IMR-90 (cell line): Measurements from ENCODE around the gene ZNFX1. TPM values are rescaled to one million over a fixed set of nuclear protein-coding genes. Genes with fewer than 3 reads are reported as not detected.

Source experiments
- ATAC-seq: fragments of 200-7000 bp; cut with Tn5 transposase; 2 replicates; pipeline ENCODE4 v1.9.1; 2020; ENCODE audit warnings: low read depth, mild to moderate bottlenecking, moderate library complexity
- BruUV-seq: library from RNA; stranded (reverse); fragments of 400-500 nt; replicated peaks from 2 replicates; lab custom pipeline; 2021; lab: Mats Ljungman, UMichigan
- CTCF ChIA-PET: fragments of 300-600 bp; formaldehyde crosslinking; extraction: SDS; loops from one replicate; lab custom pipeline; 2021; ENCODE audit warnings: antibody characterized with exemption; lab: Yijun Ruan, JAX
- POLR2A ChIA-PET: fragments of 300-600 bp; sonication (Branson Sonifier 250); formaldehyde crosslinking; loops from one replicate; lab custom pipeline; 2022; ENCODE audit warnings: antibody characterized with exemption; ENCODE audit not compliant: unreplicated experiment; lab: Charles Lee
- DNase-seq: peaks from one replicate; pipeline ENCODE4 v3.0.0; 2013
- H2AFZ ChIP-seq: replicated peaks from 2 replicates; pipeline ENCODE3; 2013; ENCODE audit warnings: low read length, mild to moderate bottlenecking; ENCODE audit not compliant: poor library complexity
- H2AK5ac ChIP-seq: 2 replicates; pipeline ENCODE4 v1.6.1; 2013; ENCODE audit warnings: low read depth, low read length, inconsistent platforms
- H2AK9ac ChIP-seq: replicated peaks from 2 replicates; pipeline ENCODE3; 2013; ENCODE audit warnings: mild to moderate bottlenecking, low read depth, low read length, moderate library complexity; ENCODE audit not compliant: poor library complexity
- H2BK120ac ChIP-seq: 2 replicates; pipeline ENCODE4 v1.6.1; 2013; ENCODE audit warnings: low read depth, low read length, inconsistent platforms
- H2BK15ac ChIP-seq: 3 replicates; pipeline ENCODE4 v1.6.1; 2013; ENCODE audit warnings: low read depth, low read length, inconsistent platforms
- H2BK20ac ChIP-seq: 2 replicates; pipeline ENCODE4 v1.6.1; 2013; ENCODE audit warnings: low read depth, mild to moderate bottlenecking, inconsistent platforms, low read length, moderate library complexity
- H2BK5ac ChIP-seq: 2 replicates; pipeline ENCODE4 v1.6.1; 2013; ENCODE audit warnings: mild to moderate bottlenecking, low read depth, low read length, inconsistent platforms; ENCODE audit not compliant: poor library complexity, severe bottlenecking
- H3K14ac ChIP-seq: replicated peaks from 2 replicates; pipeline ENCODE4 v1.6.1; 2013; ENCODE audit warnings: low read depth, low read length, inconsistent platforms
- H3K18ac ChIP-seq: 2 replicates; pipeline ENCODE4 v1.6.1; 2013; ENCODE audit warnings: low read depth, low read length, control low read depth
- H3K23ac ChIP-seq: 2 replicates; pipeline ENCODE4 v1.6.1; 2013; ENCODE audit warnings: low read depth, low read length, inconsistent platforms
- H3K27ac ChIP-seq: 2 replicates; pipeline ENCODE4 v1.5.1; 2013; ENCODE audit warnings: mild to moderate bottlenecking, control low read depth, low read length; ENCODE audit not compliant: insufficient read depth
- H3K27me3 ChIP-seq: 2 replicates; pipeline ENCODE4 v1.6.1; 2013; ENCODE audit warnings: low read length; ENCODE audit not compliant: control insufficient read depth, insufficient read depth
- H3K36me3 ChIP-seq: 2 replicates; pipeline ENCODE4 v1.6.1; 2013; ENCODE audit warnings: low read length, mixed read lengths; ENCODE audit not compliant: control insufficient read depth, insufficient read depth
- H3K4ac ChIP-seq: 2 replicates; pipeline ENCODE4 v1.6.1; 2013; ENCODE audit warnings: low read depth, low read length, inconsistent platforms
- H3K4me1 ChIP-seq: 2 replicates; pipeline ENCODE4 v1.6.1; 2013; ENCODE audit warnings: low read length, mixed read lengths; ENCODE audit not compliant: control insufficient read depth, insufficient read depth
- H3K4me2 ChIP-seq: 2 replicates; pipeline ENCODE4 v1.6.1; 2013; ENCODE audit warnings: low read depth, mild to moderate bottlenecking, control low read depth, low read length, moderate library complexity
- H3K4me3 ChIP-seq: 2 replicates; pipeline ENCODE4 v1.5.1; 2013; ENCODE audit warnings: low read depth, mild to moderate bottlenecking, control low read depth, low read length, moderate library complexity; ENCODE audit not compliant: insufficient read depth
- H3K56ac ChIP-seq: 2 replicates; pipeline ENCODE4 v1.6.1; 2013; ENCODE audit warnings: low read length, inconsistent platforms; ENCODE audit not compliant: insufficient read depth; ENCODE audit errors: extremely low read depth
- H3K79me1 ChIP-seq, 2 experiments: 2 replicates each; pipeline ENCODE4 v1.6.1; 2013; ENCODE audit warnings: low read length in 2 of 2, inconsistent platforms in 1 of 2, low read depth in 1 of 2
- H3K9ac ChIP-seq: 2 replicates; pipeline ENCODE4 v1.6.1; 2013; ENCODE audit warnings: low read depth, low read length, control low read depth
- H3K9me1 ChIP-seq: 2 replicates; pipeline ENCODE4 v1.6.1; 2013; ENCODE audit warnings: low read length, inconsistent platforms; ENCODE audit not compliant: insufficient read depth
- H3K9me3 ChIP-seq: 2 replicates; pipeline ENCODE4 v1.6.1; 2013; ENCODE audit warnings: low read length; ENCODE audit not compliant: control insufficient read depth, insufficient read depth
- H4K20me1 ChIP-seq: 2 replicates; pipeline ENCODE4 v1.6.1; 2013; ENCODE audit warnings: low read length, inconsistent platforms; ENCODE audit not compliant: insufficient read depth
- H4K5ac ChIP-seq: 2 replicates; pipeline ENCODE4 v1.6.1; 2013; ENCODE audit warnings: mild to moderate bottlenecking, low read depth, low read length, control low read depth
- H4K8ac ChIP-seq, 2 experiments: 2 replicates each; pipeline ENCODE4 v1.6.1; 2013; ENCODE audit warnings: low read depth in 2 of 2, low read length in 2 of 2, control low read depth in 1 of 2, inconsistent platforms in 1 of 2
- H4K91ac ChIP-seq: 2 replicates; pipeline ENCODE4 v1.6.1; 2013; ENCODE audit warnings: low read depth, low read length, inconsistent platforms; ENCODE audit not compliant: insufficient read depth
- CEBPB ChIP-seq: IDR thresholded peaks from 2 replicates; pipeline ENCODE4 v1.6.1; 2012; ENCODE audit warnings: low read depth, low read length, improper control_type of control experiment
- MAFK ChIP-seq: IDR thresholded peaks from 2 replicates; pipeline ENCODE4 v1.6.1; 2012; ENCODE audit warnings: low read depth, low read length, improper control_type of control experiment
- MXI1 ChIP-seq: IDR thresholded peaks from 2 replicates; pipeline ENCODE4 v1.6.1; 2012; ENCODE audit warnings: low read depth, mild to moderate bottlenecking, low read length, moderate library complexity, borderline replicate concordance
- NFE2L2 ChIP-seq: fragments of 150-350 bp; IDR thresholded peaks from 2 replicates; pipeline ENCODE4 v1.6.1; 2016; ENCODE audit warnings: low read depth, mild to moderate bottlenecking, low read length
- SMC3 ChIP-seq: fragments of 150-350 bp; IDR thresholded peaks from 2 replicates; pipeline ENCODE4 v1.6.1; 2016; ENCODE audit warnings: low read depth, mild to moderate bottlenecking, antibody characterized with exemption, low read length, moderate library complexity
- WGBS, 2 experiments: methylation state at CpG; one replicate each; pipeline versions ENCODE4 v1.1.5 to v1.1.7; 2013; ENCODE audit warnings: missing lambda C conversion rate in 2 of 2; ENCODE audit not compliant: insufficient read length in 1 of 2; ENCODE audit errors: extremely low coverage in 2 of 2; 5-methylcytosine and 5-hydroxymethylcytosine counted together
- dilution Hi-C: fragments of 300-500 bp; cut with HindIII; formaldehyde crosslinking; loops from one replicate; pipeline ENCODE4 v1.14.3; 2018; ENCODE audit warnings: low sequenced_read_pairs; ENCODE audit not compliant: unreplicated experiment
- in situ Hi-C: fragments of 300-500 bp; cut with MboI; formaldehyde crosslinking; loops from 3 replicates; pipeline ENCODE4 v1.14.3; 2019; ENCODE audit warnings: low sequenced_read_pairs, inconsistent platforms, mixed read lengths
- intact Hi-C: fragments of 100-400 bp; cut with micrococcal nuclease; formaldehyde crosslinking; loops from 2 replicates; pipeline ENCODE4 v1.10.0; 2022
- polyA plus RNA-seq, 3 experiments: library from polyadenylated mRNA; depleted of rRNA; stranded (reverse); fragments of >200 nt; gene quantifications; 2 replicates each; pipeline ENCODE4 v1.2.3, GENCODE V29; 2012; ENCODE audit warnings: low replicate concordance in 1 of 3
- total RNA-seq: library from RNA; depleted of rRNA; stranded (reverse); fragments of >200 nt; gene quantifications from 2 replicates; pipeline ENCODE4 v1.2.3, GENCODE V29; 2012
- TF ChIP-seq, protein P1 (sequence below): fragments of 150-350 bp; IDR thresholded peaks from 2 replicates; pipeline ENCODE4 v1.6.1; 2016; ENCODE audit warnings: low read depth, mild to moderate bottlenecking, low read length, moderate library complexity, borderline replicate concordance

Gene ZNFX1
- total and polyA plus RNA-seq, 2 of the 4 experiments (the other 2 are of a cell fraction): 10.9 to 60.9 TPM

DNA sequence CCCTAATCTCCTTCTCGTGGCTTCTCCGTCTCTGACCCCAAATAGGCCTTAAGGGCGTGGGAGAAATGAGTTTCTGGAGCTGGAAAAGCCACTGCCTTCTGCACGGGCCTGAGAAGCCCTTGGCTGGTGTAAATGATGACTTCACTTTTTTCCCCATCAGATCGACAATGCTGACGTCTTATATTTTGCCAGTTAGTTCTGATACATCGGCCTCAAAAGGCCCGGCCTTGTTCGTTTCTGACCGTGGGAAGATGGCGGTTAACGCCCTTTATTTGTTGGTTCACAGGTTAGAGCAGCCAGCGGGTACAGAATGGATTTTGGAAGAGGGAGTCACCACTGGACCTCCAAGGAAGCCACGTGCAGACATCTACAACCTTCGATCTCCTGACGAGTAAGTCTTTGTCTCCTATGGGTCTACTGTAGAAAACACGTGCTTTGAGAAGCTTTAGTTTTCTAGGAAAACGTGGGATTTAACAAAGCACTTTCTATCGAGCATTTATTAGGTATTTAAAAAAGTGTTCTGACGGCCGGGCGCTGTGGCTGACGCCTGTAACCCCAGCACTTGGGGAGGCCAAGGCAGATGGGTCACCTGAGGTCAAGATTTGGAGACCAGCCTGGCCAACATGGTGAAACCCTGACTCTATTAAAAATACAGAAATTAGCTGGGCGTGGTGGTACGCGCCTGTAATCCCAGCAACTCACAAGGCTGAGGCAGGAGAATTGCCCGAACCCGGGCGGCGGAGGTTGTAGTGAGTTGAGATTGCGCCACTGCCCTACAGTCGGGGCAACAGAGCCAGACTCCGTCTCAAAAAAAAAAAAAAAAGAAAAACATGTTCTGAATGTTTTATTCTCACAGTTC, 1.2 kb upstream of the ZNFX1 start:
- intact Hi-C loops (no loop called here), dilution Hi-C loops (no loop called here), in situ Hi-C loops (no loop called here)
- H3K14ac ChIP-seq: peak overlapping the region; percentile 100
- POLR2A ChIA-PET: no interaction called here
- H4K8ac ChIP-seq: peak overlapping the region; percentile 47 to 85
- H4K20me1 ChIP-seq: peaks cover 76% of the 10 kb centered on the region
- H2AK5ac ChIP-seq: peak overlapping the region; percentile 100
- no peak for DNase-seq
- peak overlapping the region; percentile 86 for H2BK5ac ChIP-seq
- peak overlapping the region; percentile 31 for H3K18ac ChIP-seq
- peak overlapping the region; percentile 98 for H3K56ac ChIP-seq
- BruUV-seq: TSS peak; percentile 79
- TF ChIP-seq CEBPB: peak; percentile 47; the same call in 1 of the 2 replicates
- TF ChIP-seq NFE2L2: no peak
- no peak for TF ChIP-seq SMC3
- TF ChIP-seq, protein P1, sequence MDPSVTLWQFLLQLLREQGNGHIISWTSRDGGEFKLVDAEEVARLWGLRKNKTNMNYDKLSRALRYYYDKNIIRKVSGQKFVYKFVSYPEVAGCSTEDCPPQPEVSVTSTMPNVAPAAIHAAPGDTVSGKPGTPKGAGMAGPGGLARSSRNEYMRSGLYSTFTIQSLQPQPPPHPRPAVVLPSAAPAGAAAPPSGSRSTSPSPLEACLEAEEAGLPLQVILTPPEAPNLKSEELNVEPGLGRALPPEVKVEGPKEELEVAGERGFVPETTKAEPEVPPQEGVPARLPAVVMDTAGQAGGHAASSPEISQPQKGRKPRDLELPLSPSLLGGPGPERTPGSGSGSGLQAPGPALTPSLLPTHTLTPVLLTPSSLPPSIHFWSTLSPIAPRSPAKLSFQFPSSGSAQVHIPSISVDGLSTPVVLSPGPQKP: no peak
- TF ChIP-seq MXI1: peak; percentile 81
- TF ChIP-seq MAFK: peak; percentile 56
- H2BK15ac ChIP-seq: no peak overlapping the region
- H3K4me3 ChIP-seq: peak overlapping the region; percentile 53
- WGBS, 2 experiments: 0% methylated on average over 10 of the region's 33 CpGs; no CpG with 5 or more reads in 1 of the 2 experiments
- peak overlapping the region; percentile 98 for H3K4ac ChIP-seq
- peaks cover 11% of the 10 kb centered on the region for H3K9me1 ChIP-seq
- CTCF ChIA-PET: no interaction called here
- H3K79me1 ChIP-seq: peaks cover 29 to 74% of the 10 kb centered on the region in 2 experiments
- H3K36me3 ChIP-seq: peaks cover 58% of the 10 kb centered on the region
- H2AK9ac ChIP-seq: peak overlapping the region; percentile 99
- H3K27me3 ChIP-seq: no peaks in the 10 kb centered on the region
- H2AFZ ChIP-seq: peak overlapping the region; percentile 99
- H3K9me3 ChIP-seq: peaks cover 12% of the 10 kb centered on the region; the same call in 1 of the 2 replicates
- peak overlapping the region; percentile 99 for H3K23ac ChIP-seq
- peak overlapping the region; percentile 36 for H4K5ac ChIP-seq
- peak overlapping the region; percentile 45; the same call in 1 of the 2 replicates for H2BK120ac ChIP-seq
- H3K27ac ChIP-seq: peak overlapping the region; percentile 91
- ATAC-seq: no peak
- H3K9ac ChIP-seq: peak overlapping the region; percentile 97
- no peak overlapping the region for H2BK20ac ChIP-seq
- peaks cover 9% of the 10 kb centered on the region for H3K4me1 ChIP-seq
- peak overlapping the region; percentile 73 for H3K4me2 ChIP-seq
- H4K91ac ChIP-seq: peak overlapping the region; percentile 98
